Right lobe of liver (tissue), 4 donors: Measurements from ENCODE around the gene KRT85.

Source experiments
- POLR2A ChIP-seq: fragments of 450-650 bp; IDR thresholded peaks from one replicate; pipeline ENCODE4 v1.6.1; 2017; ENCODE audit warnings: antibody characterized with exemption, mild to moderate bottlenecking
- TF ChIP-seq, protein P1 (sequence below), 4 donors: fragments of 200-600 bp in 3 of 4; fragments of 450-650 bp in 1 of 4; IDR thresholded peaks; one replicate each; pipeline versions ENCODE4 v1.5.1 to v1.8.0; 2016 to 2022; ENCODE audit warnings: antibody characterized with exemption in 4 of 4, mild to moderate bottlenecking in 2 of 4
- donor health status: DM: no; HTN: no; CAD: no.
- donor health status: DM: no; HTN: no; CAD: no.
- donor health status: DM: no; HTN: yes; CAD: no.

GRCh38 chr12:52413202-52413601 lies 45.9 kb upstream of the KRT85 start:
- no peak for TF ChIP-seq POLR2A
- TF ChIP-seq, protein P1, sequence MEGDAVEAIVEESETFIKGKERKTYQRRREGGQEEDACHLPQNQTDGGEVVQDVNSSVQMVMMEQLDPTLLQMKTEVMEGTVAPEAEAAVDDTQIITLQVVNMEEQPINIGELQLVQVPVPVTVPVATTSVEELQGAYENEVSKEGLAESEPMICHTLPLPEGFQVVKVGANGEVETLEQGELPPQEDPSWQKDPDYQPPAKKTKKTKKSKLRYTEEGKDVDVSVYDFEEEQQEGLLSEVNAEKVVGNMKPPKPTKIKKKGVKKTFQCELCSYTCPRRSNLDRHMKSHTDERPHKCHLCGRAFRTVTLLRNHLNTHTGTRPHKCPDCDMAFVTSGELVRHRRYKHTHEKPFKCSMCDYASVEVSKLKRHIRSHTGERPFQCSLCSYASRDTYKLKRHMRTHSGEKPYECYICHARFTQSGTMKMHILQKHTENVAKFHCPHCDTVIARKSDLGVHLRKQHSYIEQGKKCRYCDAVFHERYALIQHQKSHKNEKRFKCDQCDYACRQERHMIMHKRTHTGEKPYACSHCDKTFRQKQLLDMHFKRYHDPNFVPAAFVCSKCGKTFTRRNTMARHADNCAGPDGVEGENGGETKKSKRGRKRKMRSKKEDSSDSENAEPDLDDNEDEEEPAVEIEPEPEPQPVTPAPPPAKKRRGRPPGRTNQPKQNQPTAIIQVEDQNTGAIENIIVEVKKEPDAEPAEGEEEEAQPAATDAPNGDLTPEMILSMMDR (IDR thresholded peaks at IDR 0.05): no peak
